Measurements from ENCODE around the gene SLC5A2.

Gene SLC5A2

DNA sequence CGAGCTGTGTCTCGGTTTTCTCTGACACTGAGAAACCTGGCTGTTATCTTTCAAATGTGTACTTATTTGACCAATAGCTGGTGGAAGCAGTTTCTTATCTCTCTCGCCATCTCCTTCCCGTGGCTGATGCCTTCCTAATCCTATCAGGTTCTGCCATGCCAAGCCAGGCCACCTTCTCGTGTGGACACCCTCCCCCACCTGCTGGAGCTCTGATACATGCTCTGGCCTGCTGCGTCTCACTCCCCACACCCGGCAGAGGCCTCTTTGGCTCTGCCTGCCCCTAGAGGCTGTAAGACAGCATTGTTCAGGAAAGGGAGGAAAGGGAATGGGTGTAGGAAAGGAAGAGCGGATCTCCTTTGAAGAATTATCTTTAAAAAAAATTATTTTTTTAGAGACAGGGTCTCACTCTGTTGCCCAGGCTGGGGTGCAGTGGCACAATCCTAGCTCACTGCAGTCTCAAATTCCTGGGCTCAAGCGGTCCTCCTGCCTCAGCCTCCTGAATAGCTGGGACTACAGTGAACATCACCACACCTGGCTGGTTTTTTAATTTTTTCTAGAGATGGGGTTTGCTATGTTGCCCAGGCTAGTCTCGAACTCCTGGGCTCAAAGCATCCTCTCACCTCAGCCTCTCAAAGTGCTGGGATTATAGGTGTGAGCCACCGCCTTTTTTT lies 31.1 kb upstream of the SLC5A2 start:
- H3K27ac ChIP-seq (ENCODE audit: low read depth, low read length): peak overlapping the region; percentile 81
- H3K9ac ChIP-seq (ENCODE audit: low read depth, low read length): no peak overlapping the region
- no peak overlapping the region for H3K4me3 ChIP-seq (ENCODE audit: low read depth, low read length)
- H3K4me1 ChIP-seq (ENCODE audit: control insufficient read depth, insufficient read depth, low read length): peaks cover 23% of the 10 kb centered on the region
- H3K27me3 ChIP-seq (ENCODE audit: control insufficient read depth, insufficient read depth, low read length): no peaks in the 10 kb centered on the region
- H3K9me3 ChIP-seq (ENCODE audit: control insufficient read depth, insufficient read depth, low read length): no peaks in the 10 kb centered on the region
- no peaks in the 10 kb centered on the region for H3K36me3 ChIP-seq (ENCODE audit: control insufficient read depth, insufficient read depth, low read length)

GRCh38 chr16:31452631-31453106 lies 30.3 kb upstream of the SLC5A2 start:
- Histone ChIP-seq H3K4me3 (ENCODE audit: low read depth, low read length) (no peak overlapping the region), H3K36me3 (ENCODE audit: control insufficient read depth, insufficient read depth, low read length) (no peaks in the 10 kb centered on the region), H3K4me1 (ENCODE audit: control insufficient read depth, insufficient read depth, low read length) (peaks cover 23% of the 10 kb centered on the region), H3K9ac (ENCODE audit: low read depth, low read length) (no peak overlapping the region), H3K27ac (ENCODE audit: low read depth, low read length) (peak overlapping the region; percentile 81), H3K27me3 (ENCODE audit: control insufficient read depth, insufficient read depth, low read length) (no peaks in the 10 kb centered on the region), H3K9me3 (ENCODE audit: control insufficient read depth, insufficient read depth, low read length) (no peaks in the 10 kb centered on the region)

DNA sequence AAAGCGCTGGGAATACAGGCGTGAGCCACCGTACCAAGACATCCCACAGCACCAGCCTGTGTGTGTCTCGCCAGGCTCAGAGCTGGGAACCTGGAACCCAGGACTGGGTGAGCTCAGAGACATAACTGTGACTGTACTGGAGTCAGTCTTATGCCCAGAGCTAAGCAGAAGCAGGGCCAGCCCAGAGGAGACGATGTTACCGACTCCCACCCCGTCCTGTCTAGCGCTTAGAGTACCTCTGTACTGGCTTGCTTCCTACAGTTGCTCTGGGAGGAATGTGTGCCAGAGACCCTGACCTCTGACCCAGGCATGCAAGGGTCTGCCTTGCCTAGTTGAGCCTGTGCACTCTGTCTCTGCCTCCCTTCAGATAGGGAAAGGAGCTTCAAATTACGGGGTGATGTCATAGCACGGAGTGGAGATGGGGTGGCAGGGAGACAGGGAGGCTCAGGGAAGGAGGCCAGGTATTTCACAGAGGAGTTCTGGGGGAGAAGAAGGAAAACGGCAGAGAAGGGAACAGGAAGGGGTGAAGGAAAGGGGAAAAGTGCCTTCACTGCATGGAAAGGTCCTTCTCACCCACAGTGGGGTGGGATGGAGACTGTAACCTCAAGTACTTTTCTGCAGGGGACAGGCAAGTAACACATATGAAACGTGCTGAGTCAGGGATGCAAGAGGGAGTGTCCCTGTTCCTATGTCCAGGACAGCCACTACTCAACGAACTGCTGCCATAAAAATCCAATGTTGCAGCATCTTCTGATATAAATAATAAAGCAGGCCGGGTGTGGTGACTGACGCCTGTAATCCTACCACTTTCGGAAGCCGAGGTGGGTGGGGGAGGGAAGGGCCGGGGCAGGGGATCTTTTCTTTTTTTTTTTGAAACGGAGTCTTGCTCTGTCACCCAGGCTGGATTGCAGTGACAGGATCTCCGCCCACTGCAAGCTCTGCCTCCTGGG lies 29.4 kb upstream of the SLC5A2 start:
- H3K4me1 ChIP-seq (ENCODE audit: control insufficient read depth, insufficient read depth, low read length): peaks cover 27% of the 10 kb centered on the region
- H3K9ac ChIP-seq (ENCODE audit: low read depth, low read length): no peak overlapping the region
- H3K27me3 ChIP-seq (ENCODE audit: control insufficient read depth, insufficient read depth, low read length): no peaks in the 10 kb centered on the region
- H3K27ac ChIP-seq (ENCODE audit: low read depth, low read length): peak overlapping the region; percentile 81
- H3K4me3 ChIP-seq (ENCODE audit: low read depth, low read length): no peak overlapping the region
- no peaks in the 10 kb centered on the region for H3K9me3 ChIP-seq (ENCODE audit: control insufficient read depth, insufficient read depth, low read length)
- no peaks in the 10 kb centered on the region for H3K36me3 ChIP-seq (ENCODE audit: control insufficient read depth, insufficient read depth, low read length)

DNA sequence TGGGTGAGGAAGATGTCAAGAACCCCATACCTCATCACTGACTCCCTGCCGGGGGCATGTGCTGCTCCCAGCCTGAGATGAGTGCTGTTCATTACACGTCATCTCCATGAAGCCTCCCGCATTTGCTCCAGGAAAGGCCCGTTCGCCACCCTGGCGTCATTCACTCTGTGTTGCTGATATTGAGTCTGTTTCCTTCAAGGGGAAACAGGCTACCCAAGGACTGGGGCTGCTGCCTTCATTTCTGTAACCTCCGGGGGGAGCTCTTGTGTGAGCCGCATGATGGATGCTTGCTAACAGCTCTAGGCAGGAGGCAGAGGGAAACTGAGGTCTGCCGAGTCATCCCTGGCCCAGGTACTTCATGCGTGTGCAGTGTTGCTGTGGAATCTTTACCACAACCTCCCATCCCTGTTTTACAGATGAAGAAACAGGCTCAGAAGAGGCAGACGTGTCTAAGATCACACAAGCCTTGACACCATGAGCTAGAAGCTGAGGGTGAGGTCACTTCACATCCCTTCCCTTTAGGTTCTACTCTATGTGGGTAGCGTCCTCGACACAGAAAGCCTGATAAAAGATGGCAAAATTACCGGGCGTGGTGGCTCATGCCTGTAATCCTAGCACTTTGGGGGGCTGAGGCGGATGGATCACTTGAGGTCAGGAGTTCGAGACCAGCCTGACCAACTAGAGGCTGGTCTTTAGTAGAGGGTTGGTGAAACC lies 27.2 kb upstream of the SLC5A2 start:
- H3K4me1 ChIP-seq (ENCODE audit: control insufficient read depth, insufficient read depth, low read length): peaks cover 27% of the 10 kb centered on the region
- no peaks in the 10 kb centered on the region for H3K36me3 ChIP-seq (ENCODE audit: control insufficient read depth, insufficient read depth, low read length)
- no peaks in the 10 kb centered on the region for H3K9me3 ChIP-seq (ENCODE audit: control insufficient read depth, insufficient read depth, low read length)
- no peaks in the 10 kb centered on the region for H3K27me3 ChIP-seq (ENCODE audit: control insufficient read depth, insufficient read depth, low read length)
- no peak overlapping the region for H3K27ac ChIP-seq (ENCODE audit: low read depth, low read length)
- no peak overlapping the region for H3K4me3 ChIP-seq (ENCODE audit: low read depth, low read length)
- no peak overlapping the region for H3K9ac ChIP-seq (ENCODE audit: low read depth, low read length)

DNA sequence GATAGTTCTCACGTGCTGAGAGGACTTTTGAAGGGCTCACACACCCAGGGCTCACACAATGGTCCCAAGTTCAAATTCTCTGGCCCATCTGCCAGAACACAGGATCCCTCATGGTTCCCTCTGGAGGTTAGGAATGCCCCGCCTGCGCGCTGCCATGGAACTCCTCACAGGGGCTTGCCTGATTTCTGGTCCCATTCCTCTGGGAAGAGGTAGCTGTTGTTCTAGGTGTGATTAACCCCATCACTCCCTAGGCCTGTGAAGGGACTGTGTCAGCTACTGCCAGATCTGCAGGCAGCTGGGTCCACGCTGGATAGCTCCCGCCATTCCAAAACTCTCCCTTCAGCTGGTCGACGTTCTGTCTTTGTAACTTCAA lies 25.9 kb upstream of the SLC5A2 start:
- H3K27ac ChIP-seq (ENCODE audit: low read depth, low read length): no peak overlapping the region
- no peaks in the 10 kb centered on the region; the same call in 1 of the 2 replicates for H3K36me3 ChIP-seq (ENCODE audit: control insufficient read depth, insufficient read depth, low read length)
- H3K9ac ChIP-seq (ENCODE audit: low read depth, low read length): no peak overlapping the region
- peaks cover 22% of the 10 kb centered on the region for H3K4me1 ChIP-seq (ENCODE audit: control insufficient read depth, insufficient read depth, low read length)
- no peaks in the 10 kb centered on the region for H3K9me3 ChIP-seq (ENCODE audit: control insufficient read depth, insufficient read depth, low read length)
- no peaks in the 10 kb centered on the region for H3K27me3 ChIP-seq (ENCODE audit: control insufficient read depth, insufficient read depth, low read length)
- no peak overlapping the region for H3K4me3 ChIP-seq (ENCODE audit: low read depth, low read length)

GRCh38 chr16:31458073-31458843 lies 24.7 kb upstream of the SLC5A2 start:
- Histone ChIP-seq H3K27ac (ENCODE audit: low read depth, low read length) (peak overlapping the region; percentile 99), H3K9ac (ENCODE audit: low read depth, low read length) (peak overlapping the region; percentile 98), H3K27me3 (ENCODE audit: control insufficient read depth, insufficient read depth, low read length) (no peaks in the 10 kb centered on the region), H3K36me3 (ENCODE audit: control insufficient read depth, insufficient read depth, low read length) (peaks cover 7% of the 10 kb centered on the region), H3K4me1 (ENCODE audit: control insufficient read depth, insufficient read depth, low read length) (peaks cover 10% of the 10 kb centered on the region), H3K4me3 (ENCODE audit: low read depth, low read length) (peak overlapping the region; percentile 87), H3K9me3 (ENCODE audit: control insufficient read depth, insufficient read depth, low read length) (no peaks in the 10 kb centered on the region)

DNA sequence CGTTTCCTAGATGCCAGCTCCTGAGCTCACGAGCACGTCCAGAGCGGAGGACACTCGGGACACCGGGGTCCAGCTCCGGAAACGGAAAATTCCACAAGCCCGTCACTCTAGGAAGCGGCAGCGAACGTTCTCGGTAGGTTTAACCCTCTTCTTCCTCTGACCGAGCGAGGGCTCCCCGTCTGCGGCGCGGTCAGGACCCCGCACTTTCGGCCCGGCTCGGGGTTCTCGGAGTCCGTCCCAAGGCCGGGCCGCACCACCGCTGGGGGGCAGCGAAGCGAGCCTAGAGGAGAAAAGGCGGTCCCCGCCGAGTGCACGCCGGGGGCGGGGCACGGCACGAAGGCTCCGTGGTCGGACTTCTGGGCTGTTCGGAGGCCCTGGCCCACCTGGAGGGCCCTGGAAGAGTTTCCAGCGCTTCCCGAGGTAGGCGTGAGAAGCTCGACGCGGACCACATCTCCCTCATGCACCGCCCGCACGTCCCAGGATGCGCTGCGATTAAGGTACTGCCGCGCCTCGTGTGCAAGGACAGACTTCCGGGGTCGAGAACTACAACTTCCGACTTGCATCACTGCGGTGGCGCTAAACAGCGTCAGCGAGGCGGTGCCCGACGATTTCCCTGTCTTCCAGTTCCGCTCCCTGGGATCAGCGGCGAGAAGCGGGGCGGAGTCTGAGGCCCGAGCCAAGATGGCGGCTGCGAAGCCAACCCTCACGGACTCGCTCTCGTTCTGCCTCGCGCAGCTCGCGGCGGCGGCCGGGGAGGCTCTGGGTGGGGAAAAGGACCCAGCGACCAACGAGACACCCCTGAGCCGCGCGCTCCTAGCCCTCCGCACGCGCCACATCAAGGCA lies 23.9 kb upstream of the SLC5A2 start, which contains the start of gene ARMC5:
Gene ARMC5, plus strand, starts transcription at position 658 of the 843 bp plus-strand sequence. Its CDS starts 24 bp downstream, at position 682.
- Histone ChIP-seq H3K27ac (ENCODE audit: low read depth, low read length) (peak within 1 kb of the TSS; percentile 99), H3K4me1 (ENCODE audit: control insufficient read depth, insufficient read depth, low read length) (0 out of 2 replicates have a peak, but pooled peaks cover 3% of the 10 kb centered on the region), H3K9me3 (ENCODE audit: control insufficient read depth, insufficient read depth, low read length) (no peaks in the 10 kb centered on the region), H3K27me3 (ENCODE audit: control insufficient read depth, insufficient read depth, low read length) (no peaks in the 10 kb centered on the region), H3K4me3 (ENCODE audit: low read depth, low read length) (peak within 1 kb of the TSS; percentile 87), H3K9ac (ENCODE audit: low read depth, low read length) (peak within 1 kb of the TSS; percentile 98), H3K36me3 (ENCODE audit: control insufficient read depth, insufficient read depth, low read length) (peaks cover 7% of the 10 kb centered on the region)

DNA sequence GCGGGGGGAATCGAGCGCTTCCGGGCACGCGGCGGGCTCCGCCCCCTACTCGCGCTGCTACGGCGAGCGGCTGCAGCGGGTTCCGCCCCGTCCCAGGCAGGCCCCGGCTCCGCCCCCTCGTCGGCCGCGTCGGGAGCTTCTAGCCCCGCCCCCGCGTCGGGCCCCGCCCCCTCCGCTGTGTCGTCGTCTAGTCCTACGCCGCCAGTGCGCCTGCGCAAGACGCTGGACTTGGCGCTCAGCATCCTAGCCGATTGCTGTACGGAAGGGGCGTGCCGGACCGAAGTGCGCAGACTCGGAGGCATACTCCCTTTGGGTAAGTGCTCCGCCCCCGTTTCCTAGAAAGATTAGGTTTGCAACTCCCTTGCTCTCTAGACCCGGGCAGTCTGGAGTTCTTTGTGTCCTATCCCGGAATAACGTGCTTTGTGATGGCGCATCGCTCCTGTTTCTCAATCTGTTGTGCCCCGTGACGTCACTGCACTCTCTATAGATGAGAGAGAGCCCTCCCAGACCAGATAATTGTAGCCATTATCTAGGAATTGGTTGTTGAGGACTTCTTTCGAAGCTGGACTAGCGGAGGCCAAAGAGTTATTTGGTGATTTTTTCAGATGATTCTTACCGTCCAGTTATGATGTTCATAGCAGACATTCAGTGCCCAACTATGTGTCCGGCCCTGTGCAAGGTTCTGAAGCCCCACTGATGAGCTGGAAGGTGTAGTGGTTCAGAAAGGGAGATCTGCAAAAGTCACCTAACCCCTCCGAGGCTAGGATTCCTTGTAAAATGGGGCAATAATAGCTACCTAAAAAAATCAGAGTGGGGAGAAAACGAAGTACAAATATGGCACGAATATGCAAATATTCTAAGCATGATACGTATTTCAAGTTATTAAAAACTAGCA lies 23.0 kb upstream of the SLC5A2 start:
- H3K36me3 ChIP-seq (ENCODE audit: control insufficient read depth, insufficient read depth, low read length): peaks cover 11% of the 10 kb centered on the region

DNA sequence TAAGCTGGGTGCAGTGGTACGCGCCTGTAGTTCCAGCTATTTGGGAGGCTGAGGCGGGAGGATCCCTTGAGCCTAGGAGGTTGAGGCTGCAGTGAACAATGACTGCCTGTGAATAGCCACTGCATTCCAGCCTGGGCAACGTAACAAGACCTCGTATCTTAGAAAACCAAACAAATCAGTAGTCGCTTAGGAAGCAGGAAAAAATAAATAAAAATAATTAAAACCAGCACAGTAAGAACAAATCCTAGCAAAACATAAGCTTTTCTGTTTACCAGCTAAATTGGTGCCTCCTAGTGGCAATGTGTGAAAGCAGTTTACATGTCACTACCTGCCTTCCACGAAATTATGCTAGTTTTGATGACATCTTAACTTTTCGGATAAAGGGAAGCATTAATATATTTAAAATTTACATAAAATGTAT lies 22.3 kb upstream of the SLC5A2 start:
- peak overlapping the region; percentile 64 for H3K4me3 ChIP-seq (ENCODE audit: low read depth, low read length)
- H3K9ac ChIP-seq (ENCODE audit: low read depth, low read length): peak overlapping the region; percentile 19; the same call in 1 of the 2 replicates
- 0 out of 2 replicates have a peak, but pooled peaks cover 3% of the 10 kb centered on the region for H3K4me1 ChIP-seq (ENCODE audit: control insufficient read depth, insufficient read depth, low read length)
- peaks cover 14% of the 10 kb centered on the region for H3K36me3 ChIP-seq (ENCODE audit: control insufficient read depth, insufficient read depth, low read length)
- no peaks in the 10 kb centered on the region for H3K27me3 ChIP-seq (ENCODE audit: control insufficient read depth, insufficient read depth, low read length)
- peak overlapping the region; percentile 99 for H3K27ac ChIP-seq (ENCODE audit: low read depth, low read length)
- no peaks in the 10 kb centered on the region for H3K9me3 ChIP-seq (ENCODE audit: control insufficient read depth, insufficient read depth, low read length)

More for the DNA sequence above, 23.0 kb upstream of the SLC5A2 start:
- Histone ChIP-seq H3K4me1 (ENCODE audit: control insufficient read depth, insufficient read depth, low read length) (0 out of 2 replicates have a peak, but pooled peaks cover 3% of the 10 kb centered on the region), H3K27me3 (ENCODE audit: control insufficient read depth, insufficient read depth, low read length) (no peaks in the 10 kb centered on the region), H3K4me3 (ENCODE audit: low read depth, low read length) (peak overlapping the region; percentile 87), H3K27ac (ENCODE audit: low read depth, low read length) (peak overlapping the region; percentile 99), H3K9ac (ENCODE audit: low read depth, low read length) (peak overlapping the region; percentile 98), H3K9me3 (ENCODE audit: control insufficient read depth, insufficient read depth, low read length) (no peaks in the 10 kb centered on the region)

Measured in HUES48 (cell line).